GM19025 (cell line): ENCODE data around the gene NDRG3.
"Not testable (repeated sequence)": the region's sequence is repeated elsewhere in the genome, so short reads cannot be mapped to it uniquely, and the experiment has no call there.

ENCODE experiments used
- ATAC-seq: cut with Tn5 transposase; IDR thresholded peaks from one replicate; pipeline ENCODE4 v1.9.1; 2021; ENCODE audit warnings: mild to moderate bottlenecking, low read depth, moderate library complexity; ENCODE audit not compliant: unreplicated experiment

The NDRG3 gene

GRCh38 chr20:36703530-36703929 is 42.4 kb downstream of the NDRG3 start:
- ATAC-seq = no peak

- ATAC-seq = no peak
Observed at GRCh38 chr20:36700438-36700837, 45.5 kb downstream of the NDRG3 start.

GRCh38 chr20:36695467-36695866 is 50.4 kb downstream of the NDRG3 start:
- ATAC-seq = not testable (repeated sequence)

- no peak for ATAC-seq
Observed at GRCh38 chr20:36688630-36689029, 57.3 kb downstream of the NDRG3 start.

DNA sequence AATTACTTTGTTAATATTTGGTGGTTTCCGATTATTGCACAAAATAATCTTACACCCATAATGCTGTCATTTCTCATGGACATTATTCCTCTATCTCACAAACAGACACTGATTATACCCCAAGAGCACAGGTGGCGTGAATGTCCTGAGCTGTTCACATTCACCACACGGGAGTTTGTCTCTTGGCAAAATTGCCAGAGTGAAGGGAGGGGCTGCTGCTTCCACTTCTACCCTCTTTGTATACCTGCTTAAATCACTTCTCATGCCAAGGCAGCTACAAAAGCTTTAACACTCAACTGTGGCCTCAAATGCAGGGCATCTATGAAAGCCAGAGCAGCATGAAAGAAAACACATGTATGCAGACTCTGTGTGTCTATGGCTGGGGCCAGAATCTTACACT is 58.0 kb downstream of the NDRG3 start:
- ATAC-seq = no peak

GRCh38 chr20:36686944-36687343 is 58.9 kb downstream of the NDRG3 start:
- no peak for ATAC-seq

- ATAC-seq = no peak
Observed at GRCh38 chr20:36686504-36686903, 59.4 kb downstream of the NDRG3 start.

GRCh38 chr20:36684747-36685146 is 61.1 kb downstream of the NDRG3 start:
- ATAC-seq = no peak

GRCh38 chr20:36682311-36682710 is 63.6 kb downstream of the NDRG3 start:
- no peak for ATAC-seq

GRCh38 chr20:36677422-36677771 is 68.5 kb downstream of the NDRG3 start:
- no peak for ATAC-seq

GRCh38 chr20:36676701-36677421 is 69.0 kb downstream of the NDRG3 start:
- no peak for ATAC-seq

DNA sequence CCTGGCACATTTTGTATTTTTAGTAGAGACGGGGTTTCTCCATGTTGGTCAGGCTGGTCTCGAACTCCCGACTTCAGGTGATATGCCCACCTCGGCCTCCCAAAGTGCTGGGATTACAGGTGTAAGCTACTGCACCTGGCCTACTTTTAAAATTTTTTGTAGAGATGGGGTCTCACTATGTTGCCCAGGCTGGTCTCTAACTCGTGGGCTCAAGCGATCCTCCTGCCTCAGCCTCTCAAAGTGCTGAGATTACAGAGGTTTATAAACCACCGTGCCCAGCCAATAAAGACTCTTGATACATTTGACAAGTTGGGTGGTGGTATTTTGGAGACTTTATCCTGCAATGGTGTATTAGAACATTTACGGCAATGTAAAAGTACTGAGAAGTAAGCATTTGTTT is 70.3 kb downstream of the NDRG3 start:
- not testable (repeated sequence) for ATAC-seq

DNA sequence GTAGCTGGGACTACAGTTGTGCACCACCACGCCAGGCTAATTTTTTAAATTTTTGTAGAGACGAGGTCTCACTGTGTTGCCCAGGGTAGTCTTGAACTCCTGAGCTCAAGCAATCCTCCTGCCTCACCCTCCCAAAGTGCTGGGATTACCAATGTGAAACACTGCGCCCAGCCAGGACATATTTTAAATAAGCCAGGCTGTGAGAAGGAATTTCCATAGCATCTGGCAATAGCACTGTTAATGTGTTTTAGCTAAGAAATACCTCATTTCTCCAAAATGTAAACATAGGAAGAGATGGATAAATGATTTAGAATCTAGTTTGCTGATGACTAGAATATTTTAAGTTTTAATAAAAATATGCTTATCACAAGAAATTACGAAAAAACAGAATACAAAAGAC is 72.9 kb downstream of the NDRG3 start:
- no peak for ATAC-seq

DNA sequence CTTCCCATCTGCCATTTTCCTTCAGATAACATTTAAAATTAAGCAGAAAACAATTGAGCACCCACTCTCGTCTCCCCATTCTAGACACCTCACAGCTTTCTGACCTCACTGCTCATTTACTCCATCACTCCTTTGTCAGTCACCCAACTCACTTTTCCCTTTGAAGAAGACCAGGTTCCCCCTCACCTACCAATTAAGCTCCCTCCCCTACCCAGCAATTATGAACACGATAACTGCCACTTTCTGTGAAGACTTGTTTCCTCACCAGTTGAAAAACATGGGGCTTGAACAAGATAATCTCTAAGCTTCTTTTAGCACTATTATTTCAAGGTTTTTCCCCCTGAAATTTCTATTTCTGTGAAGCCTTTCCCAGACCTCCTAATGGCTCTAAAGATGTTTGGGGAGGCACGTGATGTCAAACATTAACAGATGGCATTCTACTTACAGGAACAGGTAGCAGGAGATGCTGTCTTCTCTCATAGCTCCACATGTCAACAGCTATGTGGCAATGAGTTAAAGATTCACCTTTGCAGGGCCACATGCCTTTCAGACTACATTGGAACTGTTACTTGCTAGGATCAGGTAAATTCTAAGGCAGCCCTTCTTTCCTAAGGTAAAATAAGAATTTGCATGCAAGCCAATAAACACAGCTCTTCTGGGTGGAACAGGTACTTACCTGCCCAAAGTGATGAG is 75.1 kb downstream of the NDRG3 start:
- ATAC-seq = no peak

- ATAC-seq = no peak
Observed at GRCh38 chr20:36666181-36666740, 79.6 kb downstream of the NDRG3 start.

DNA sequence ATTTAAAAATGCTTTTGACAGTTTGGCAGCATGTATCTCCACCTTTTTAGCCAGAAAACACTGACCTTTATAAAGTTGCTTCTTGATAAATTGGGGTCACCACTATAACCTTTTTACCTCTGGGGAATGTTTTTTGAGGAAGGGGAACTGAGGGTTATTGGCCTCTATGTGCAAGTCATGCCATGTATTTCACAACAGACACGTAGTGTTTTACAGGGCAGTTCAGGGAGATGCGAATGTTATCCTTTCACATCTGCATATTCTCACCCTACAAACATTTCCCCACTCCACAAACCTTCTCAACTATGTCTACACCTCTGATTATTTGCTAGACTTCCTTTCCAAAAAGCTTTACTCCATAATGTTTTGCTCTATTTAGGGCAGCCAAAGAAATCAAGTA is 82.9 kb downstream of the NDRG3 start:
- ATAC-seq = no peak

- no peak for ATAC-seq
Observed at GRCh38 chr20:36658300-36658699, 87.6 kb downstream of the NDRG3 start.

DNA sequence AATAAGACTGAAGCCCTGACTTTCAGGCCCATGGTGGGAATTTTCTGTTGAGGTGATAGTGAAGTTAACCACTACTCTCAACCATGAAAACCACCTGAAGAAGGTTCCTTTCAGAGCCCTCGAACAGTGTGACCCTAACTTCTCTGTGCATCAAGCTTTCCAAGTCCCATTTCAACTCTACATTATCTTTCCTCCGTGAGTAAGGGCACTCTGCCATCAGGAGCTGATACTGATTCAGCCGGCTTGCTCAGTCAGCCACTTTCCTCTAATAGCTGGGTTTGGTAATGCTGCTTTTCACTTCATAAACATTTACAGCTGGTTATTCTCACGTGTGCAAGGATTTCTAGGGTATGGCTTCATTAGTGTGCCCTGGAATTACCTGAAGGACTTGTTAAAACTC is 89.2 kb downstream of the NDRG3 start:
- ATAC-seq = no peak

DNA sequence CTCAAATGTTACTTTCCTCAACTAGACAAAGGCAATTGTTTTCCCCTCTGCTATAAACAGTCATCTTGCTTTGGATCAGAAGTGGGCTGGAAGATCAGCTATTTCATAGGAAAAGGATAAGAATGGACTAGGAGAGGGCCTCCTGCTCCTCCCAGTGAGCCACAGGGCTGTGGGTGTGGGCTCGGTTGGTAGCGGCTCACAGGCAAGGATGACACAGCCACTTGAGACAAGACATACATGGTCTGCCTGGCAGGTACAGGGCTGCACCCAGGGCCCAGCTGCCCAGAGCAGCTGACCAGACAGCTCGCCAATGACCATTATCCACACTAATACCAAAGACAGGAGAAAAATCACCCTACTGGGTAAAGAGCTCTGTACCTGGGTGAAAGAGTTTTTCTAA is 90.9 kb downstream of the NDRG3 start:
- ATAC-seq = no peak

DNA sequence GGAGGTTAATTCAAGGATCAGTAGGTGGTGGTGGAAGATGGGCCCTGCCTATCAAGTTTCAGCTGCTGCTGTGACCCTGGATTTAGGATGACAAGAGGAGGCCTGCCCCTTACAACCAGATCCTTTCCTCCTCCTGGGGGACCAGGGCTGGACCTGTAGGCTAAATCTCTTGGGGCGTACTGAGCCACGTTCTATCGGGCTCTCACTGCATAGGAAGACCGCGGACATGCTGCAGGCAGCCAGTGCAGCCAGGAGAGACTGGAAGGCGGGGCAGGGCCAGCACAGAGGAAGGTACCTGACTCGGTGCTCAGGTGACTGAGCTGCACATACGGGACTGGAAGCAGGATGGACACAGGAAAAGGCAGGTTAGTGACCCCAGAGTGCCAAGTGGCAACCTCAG is 91.4 kb downstream of the NDRG3 start:
- ATAC-seq = no peak

DNA sequence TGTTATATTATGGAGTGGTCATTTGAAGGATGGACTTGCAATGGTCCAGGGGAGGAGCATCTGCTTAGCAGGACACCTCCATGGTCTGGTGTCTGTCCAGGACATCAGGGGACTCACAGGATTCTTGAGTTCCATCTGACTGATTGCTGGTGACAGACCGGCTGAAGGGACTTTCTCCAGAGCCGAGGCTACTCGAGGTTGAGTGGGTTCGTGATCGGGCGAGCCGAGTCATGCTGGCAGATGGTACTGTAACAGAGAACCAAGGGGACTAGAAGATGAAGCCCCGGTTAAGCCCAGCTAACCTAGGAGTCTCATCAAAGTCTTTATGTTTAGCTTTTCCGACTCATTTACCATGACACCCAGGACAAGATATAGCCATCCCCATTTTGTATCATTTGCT is 92.4 kb downstream of the NDRG3 start:
- no peak for ATAC-seq
